K562 (cell line): ENCODE data around the gene CLNK. TPM values are rescaled to one million over a fixed set of nuclear protein-coding genes. Genes with fewer than 3 reads are reported as not detected.

ENCODE experiments used
- ATAC-seq: fragments of 200-7000 bp; cut with Tn5 transposase; 3 replicates; pipeline ENCODE4 v1.9.1; 2020; ENCODE audit warnings: moderate library complexity
- BruUV-seq: library from RNA; stranded (reverse); fragments of 400-500 nt; replicated peaks from 2 replicates; lab custom pipeline; 2021; lab: Mats Ljungman, UMichigan
- CTCF ChIA-PET: fragments of 300-600 bp; formaldehyde crosslinking; extraction: SDS; loops from one replicate; lab custom pipeline; 2021; ENCODE audit warnings: low intra/inter-chr PET ratio; lab: Yijun Ruan, JAX
- POLR2A ChIA-PET: fragments of 300-600, 350-650 bp; sonication (Branson Sonifier 250); formaldehyde crosslinking; extraction: SDS; loops from one replicate; lab custom pipeline; 2021; ENCODE audit warnings: antibody characterized with exemption, inconsistent platforms; lab: Yijun Ruan, JAX
- DNase-seq, 4 experiments: peaks; one replicate each; pipeline versions ENCODE4 v3.0.0 to v3.0.0-alpha.2; 2011 to 2018; ENCODE audit warnings: low spot score in 3 of 4, mixed read lengths in 3 of 4; ENCODE audit errors: extremely low read depth in 1 of 4
- FAIRE-seq: peaks from 2 replicates; lab custom pipeline; 2011; peaks lifted over from hg19 to GRCh38; lab: Jason Lieb, UNC
- H2AFZ ChIP-seq: 2 replicates; pipeline ENCODE4 v1.6.0; 2011; ENCODE audit warnings: low read depth, low read length, control low read depth, inconsistent platforms
- H3K27ac ChIP-seq: fragments of 200-600 bp; 3 replicates; pipeline ENCODE4 v1.8.0; 2011; ENCODE audit warnings: low read depth, mild to moderate bottlenecking, control low read depth, inconsistent platforms, low read length, moderate library complexity, mixed read lengths; ENCODE audit errors: extremely low read depth
- H3K27me3 ChIP-seq, 2 experiments: fragments of 300-600 bp in 1 of 2; 2 replicates in 1 of 2; 3 replicates in 1 of 2; pipeline versions ENCODE4 v1.6.0 to v1.8.0; 2011; ENCODE audit warnings: inconsistent platforms in 2 of 2, low read length in 2 of 2, mild to moderate bottlenecking in 1 of 2, mixed read lengths in 1 of 2, moderate library complexity in 1 of 2; ENCODE audit not compliant: control insufficient read depth in 2 of 2, insufficient read depth in 2 of 2
- H3K36me3 ChIP-seq: fragments of 300-600 bp; 3 replicates; pipeline ENCODE4 v1.8.0; 2011; ENCODE audit warnings: mild to moderate bottlenecking, low read length, inconsistent platforms; ENCODE audit not compliant: control insufficient read depth, insufficient read depth
- H3K4me1 ChIP-seq, 2 experiments: fragments of 200-600 bp in 1 of 2; replicated peaks in 1 of 2; 2 replicates in 1 of 2; 3 replicates in 1 of 2; pipeline versions ENCODE4 v1.5.1 to v1.8.0; 2011; ENCODE audit warnings: inconsistent platforms in 2 of 2, low read length in 2 of 2, mild to moderate bottlenecking in 1 of 2, mixed read lengths in 1 of 2, moderate library complexity in 1 of 2; ENCODE audit not compliant: control insufficient read depth in 2 of 2, insufficient read depth in 2 of 2
- H3K4me2 ChIP-seq: 2 replicates; pipeline ENCODE4 v1.6.1; 2011; ENCODE audit warnings: low read length, control low read depth, inconsistent platforms, mixed read lengths; ENCODE audit not compliant: insufficient read depth
- H3K4me3 ChIP-seq: fragments of 200-600 bp; sonication (generic), shearing (Covaris generic); 2 replicates; pipeline ENCODE4 v1.5.1; 2016; ENCODE audit warnings: control low read depth, inconsistent platforms
- H3K79me2 ChIP-seq: fragments of 200-600 bp; 3 replicates; pipeline ENCODE4 v1.8.0; 2011; ENCODE audit warnings: low read length, inconsistent platforms; ENCODE audit not compliant: control insufficient read depth, insufficient read depth
- H3K9ac ChIP-seq, 2 experiments: 2 replicates each; pipeline versions ENCODE4 v1.6.0 to v1.6.1; 2011; ENCODE audit warnings: low read depth in 2 of 2, low read length in 2 of 2, control low read depth in 1 of 2, inconsistent platforms in 1 of 2, mild to moderate bottlenecking in 1 of 2, mixed read lengths in 1 of 2; ENCODE audit not compliant: insufficient read depth in 1 of 2
- H3K9me1 ChIP-seq: one replicate; pipeline ENCODE4 v1.6.0; 2011; ENCODE audit warnings: inconsistent platforms, mild to moderate bottlenecking, low read length, moderate library complexity; ENCODE audit not compliant: control insufficient read depth, insufficient read depth
- H3K9me3 ChIP-seq: replicated peaks from 2 replicates; pipeline ENCODE4 v1.5.1; 2011; ENCODE audit warnings: low read depth, low read length, inconsistent platforms; ENCODE audit not compliant: control insufficient read depth, insufficient read depth
- H4K20me1 ChIP-seq: replicated peaks from 2 replicates; pipeline ENCODE4 v1.6.1; 2011; ENCODE audit warnings: low read length, inconsistent platforms, mixed read lengths; ENCODE audit not compliant: control insufficient read depth, insufficient read depth
- GATA2 ChIP-seq: sonication (generic); formaldehyde crosslinking; IDR thresholded peaks from 2 replicates; pipeline ENCODE4 v1.4.0; 2020; ENCODE audit warnings: mild to moderate bottlenecking, missing genetic modification reagents
- MTA1 ChIP-seq: fragments of 450-650 bp; IDR thresholded peaks from 2 replicates; pipeline ENCODE4 v1.6.1; 2017; ENCODE audit warnings: borderline replicate concordance
- NFYB ChIP-seq: IDR thresholded peaks from 2 replicates; pipeline ENCODE4 v1.6.1; 2011; ENCODE audit warnings: mild to moderate bottlenecking, moderate library complexity; ENCODE audit not compliant: insufficient read length; ENCODE audit errors: extremely low read depth
- RBM34 ChIP-seq: fragments of 200-400 bp; formaldehyde crosslinking; IDR thresholded peaks from 2 replicates; pipeline ENCODE4 v1.6.1; 2018; ENCODE audit warnings: low read length, borderline replicate concordance; ENCODE audit not compliant: insufficient read depth
- ZKSCAN8 ChIP-seq: fragments of 200-800 bp; sonication (Bioruptor generic); IDR thresholded peaks from 2 replicates; pipeline ENCODE4 v1.6.1; 2016; ENCODE audit warnings: missing genetic modification characterization, missing compliant biosample characterization
- WGBS: fragments of 100-300 bp; shearing (Covaris generic); methylation state at CpG from one replicate; pipeline ENCODE4 v1.1.6; 2016; ENCODE audit warnings: low coverage, mixed read lengths; ENCODE audit not compliant: insufficient coverage; ENCODE audit errors: missing lambda C conversion rate; 5-methylcytosine and 5-hydroxymethylcytosine counted together
- in situ Hi-C: fragments of 300-500 bp; cut with MboI; formaldehyde crosslinking; loops from 4 replicates; pipeline ENCODE4 v1.15.0; 2018; ENCODE audit warnings: inconsistent platforms, mixed read lengths
- intact Hi-C: fragments of 100-400 bp; cut with micrococcal nuclease; formaldehyde crosslinking; loops from 2 replicates; pipeline ENCODE4 v1.14.2; 2022
- polyA plus RNA-seq, 8 experiments: library from polyadenylated mRNA; depleted of rRNA in 4 of 8; stranded (reverse) in 5 of 8; unstranded in 3 of 8; fragments of >200 nt; fragmentation: Nextera tagmentation in 2 of 8; fragmentation: Illumina TruSeq in 1 of 8; extraction: Ambion mirVana in 2 of 8; extraction: Trizol in 1 of 8; gene quantifications; 2 replicates each; pipeline versions ENCODE4 v1.2.1 to v1.2.3, GENCODE V29; 2011 to 2014; ENCODE audit warnings: inconsistent platforms in 1 of 8, missing spikeins in 1 of 8
- total RNA-seq, 7 experiments: library from RNA; depleted of rRNA in 6 of 7; stranded (reverse); fragments of >200 nt in 6 of 7; fragmentation: Illumina TruSeq in 2 of 7; extraction: Trizol in 2 of 7; gene quantifications; 2 replicates each; pipeline versions ENCODE4 v1.2.1 to v1.2.3, GENCODE V29; 2011 to 2021; ENCODE audit warnings: low replicate concordance in 1 of 7
- TF ChIP-seq, protein P1 (sequence below): fragments of 150-350 bp; IDR thresholded peaks from 2 replicates; pipeline ENCODE4 v1.6.1; 2014; ENCODE audit warnings: low read depth, mild to moderate bottlenecking, low read length, borderline replicate concordance
- TF ChIP-seq, protein P2 (sequence below): sonication (generic); formaldehyde crosslinking; IDR thresholded peaks from 2 replicates; pipeline ENCODE4 v1.8.0; 2022; ENCODE audit warnings: mild to moderate bottlenecking, missing genetic modification reagents
- TF ChIP-seq, protein P3 (sequence below): fragments of 450-650 bp; formaldehyde crosslinking; IDR thresholded peaks from 2 replicates; pipeline ENCODE4 v1.4.0; 2022; ENCODE audit warnings: missing genetic modification characterization
- TF ChIP-seq, protein P4 (sequence below), 2 experiments: fragments of 450-650 bp; IDR thresholded peaks; 2 replicates each; pipeline ENCODE4 v1.6.1; 2018; ENCODE audit warnings: mild to moderate bottlenecking in 2 of 2, low read depth in 1 of 2; ENCODE audit not compliant: partially characterized antibody in 2 of 2

Gene CLNK
- total and polyA plus RNA-seq, 9 of the 15 experiments (the other 6 are each of a cell fraction or from before 2014, with no cell fraction given) = not detected

DNA sequence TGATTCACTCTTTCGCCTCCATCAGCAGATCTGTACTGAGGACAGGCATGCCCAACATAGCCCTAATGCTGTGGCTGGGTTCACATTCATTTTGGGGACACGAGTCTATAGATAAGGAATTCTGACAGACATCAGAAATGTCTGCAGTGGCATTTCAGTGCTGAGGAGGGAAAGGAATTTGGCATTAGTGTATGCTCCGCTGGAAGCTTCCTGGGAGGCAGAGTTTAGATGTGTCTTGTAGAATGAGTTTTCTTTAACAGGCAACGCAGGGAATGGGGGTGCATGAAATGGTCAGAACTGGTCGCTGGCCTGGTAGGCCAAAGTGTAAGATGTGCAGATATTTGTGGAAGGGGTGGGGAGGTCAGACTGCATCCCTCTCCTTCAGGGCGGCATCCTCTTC, 183.8 kb downstream of the CLNK start:
- in situ Hi-C loops = no loop called here
- H3K4me2 ChIP-seq = no peak overlapping the region
- TF ChIP-seq RBM34 (no peak), NFYB (no peak), GATA2 (CRISPR knock-in tag) (no peak), ZKSCAN8 (CRISPR knock-in tag) (no peak), MTA1 (no peak)
- TF ChIP-seq, protein P1, sequence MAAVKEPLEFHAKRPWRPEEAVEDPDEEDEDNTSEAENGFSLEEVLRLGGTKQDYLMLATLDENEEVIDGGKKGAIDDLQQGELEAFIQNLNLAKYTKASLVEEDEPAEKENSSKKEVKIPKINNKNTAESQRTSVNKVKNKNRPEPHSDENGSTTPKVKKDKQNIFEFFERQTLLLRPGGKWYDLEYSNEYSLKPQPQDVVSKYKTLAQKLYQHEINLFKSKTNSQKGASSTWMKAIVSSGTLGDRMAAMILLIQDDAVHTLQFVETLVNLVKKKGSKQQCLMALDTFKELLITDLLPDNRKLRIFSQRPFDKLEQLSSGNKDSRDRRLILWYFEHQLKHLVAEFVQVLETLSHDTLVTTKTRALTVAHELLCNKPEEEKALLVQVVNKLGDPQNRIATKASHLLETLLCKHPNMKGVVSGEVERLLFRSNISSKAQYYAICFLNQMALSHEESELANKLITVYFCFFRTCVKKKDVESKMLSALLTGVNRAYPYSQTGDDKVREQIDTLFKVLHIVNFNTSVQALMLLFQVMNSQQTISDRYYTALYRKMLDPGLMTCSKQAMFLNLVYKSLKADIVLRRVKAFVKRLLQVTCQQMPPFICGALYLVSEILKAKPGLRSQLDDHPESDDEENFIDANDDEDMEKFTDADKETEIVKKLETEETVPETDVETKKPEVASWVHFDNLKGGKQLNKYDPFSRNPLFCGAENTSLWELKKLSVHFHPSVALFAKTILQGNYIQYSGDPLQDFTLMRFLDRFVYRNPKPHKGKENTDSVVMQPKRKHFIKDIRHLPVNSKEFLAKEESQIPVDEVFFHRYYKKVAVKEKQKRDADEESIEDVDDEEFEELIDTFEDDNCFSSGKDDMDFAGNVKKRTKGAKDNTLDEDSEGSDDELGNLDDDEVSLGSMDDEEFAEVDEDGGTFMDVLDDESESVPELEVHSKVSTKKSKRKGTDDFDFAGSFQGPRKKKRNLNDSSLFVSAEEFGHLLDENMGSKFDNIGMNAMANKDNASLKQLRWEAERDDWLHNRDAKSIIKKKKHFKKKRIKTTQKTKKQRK = no peak
- TF ChIP-seq, protein P2, sequence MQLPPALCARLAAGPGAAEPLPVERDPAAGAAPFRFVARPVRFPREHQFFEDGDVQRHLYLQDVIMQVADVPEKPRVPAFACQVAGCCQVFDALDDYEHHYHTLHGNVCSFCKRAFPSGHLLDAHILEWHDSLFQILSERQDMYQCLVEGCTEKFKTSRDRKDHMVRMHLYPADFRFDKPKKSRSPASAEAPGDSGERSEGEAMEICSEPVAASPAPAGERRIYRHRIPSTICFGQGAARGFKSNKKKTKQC (CRISPR knock-in tag) = no peak
- TF ChIP-seq, protein P3, sequence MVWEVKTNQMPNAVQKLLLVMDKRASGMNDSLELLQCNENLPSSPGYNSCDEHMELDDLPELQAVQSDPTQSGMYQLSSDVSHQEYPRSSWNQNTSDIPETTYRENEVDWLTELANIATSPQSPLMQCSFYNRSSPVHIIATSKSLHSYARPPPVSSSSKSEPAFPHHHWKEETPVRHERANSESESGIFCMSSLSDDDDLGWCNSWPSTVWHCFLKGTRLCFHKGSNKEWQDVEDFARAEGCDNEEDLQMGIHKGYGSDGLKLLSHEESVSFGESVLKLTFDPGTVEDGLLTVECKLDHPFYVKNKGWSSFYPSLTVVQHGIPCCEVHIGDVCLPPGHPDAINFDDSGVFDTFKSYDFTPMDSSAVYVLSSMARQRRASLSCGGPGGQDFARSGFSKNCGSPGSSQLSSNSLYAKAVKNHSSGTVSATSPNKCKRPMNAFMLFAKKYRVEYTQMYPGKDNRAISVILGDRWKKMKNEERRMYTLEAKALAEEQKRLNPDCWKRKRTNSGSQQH (CRISPR knock-in tag) = no peak
- TF ChIP-seq, protein P4, sequence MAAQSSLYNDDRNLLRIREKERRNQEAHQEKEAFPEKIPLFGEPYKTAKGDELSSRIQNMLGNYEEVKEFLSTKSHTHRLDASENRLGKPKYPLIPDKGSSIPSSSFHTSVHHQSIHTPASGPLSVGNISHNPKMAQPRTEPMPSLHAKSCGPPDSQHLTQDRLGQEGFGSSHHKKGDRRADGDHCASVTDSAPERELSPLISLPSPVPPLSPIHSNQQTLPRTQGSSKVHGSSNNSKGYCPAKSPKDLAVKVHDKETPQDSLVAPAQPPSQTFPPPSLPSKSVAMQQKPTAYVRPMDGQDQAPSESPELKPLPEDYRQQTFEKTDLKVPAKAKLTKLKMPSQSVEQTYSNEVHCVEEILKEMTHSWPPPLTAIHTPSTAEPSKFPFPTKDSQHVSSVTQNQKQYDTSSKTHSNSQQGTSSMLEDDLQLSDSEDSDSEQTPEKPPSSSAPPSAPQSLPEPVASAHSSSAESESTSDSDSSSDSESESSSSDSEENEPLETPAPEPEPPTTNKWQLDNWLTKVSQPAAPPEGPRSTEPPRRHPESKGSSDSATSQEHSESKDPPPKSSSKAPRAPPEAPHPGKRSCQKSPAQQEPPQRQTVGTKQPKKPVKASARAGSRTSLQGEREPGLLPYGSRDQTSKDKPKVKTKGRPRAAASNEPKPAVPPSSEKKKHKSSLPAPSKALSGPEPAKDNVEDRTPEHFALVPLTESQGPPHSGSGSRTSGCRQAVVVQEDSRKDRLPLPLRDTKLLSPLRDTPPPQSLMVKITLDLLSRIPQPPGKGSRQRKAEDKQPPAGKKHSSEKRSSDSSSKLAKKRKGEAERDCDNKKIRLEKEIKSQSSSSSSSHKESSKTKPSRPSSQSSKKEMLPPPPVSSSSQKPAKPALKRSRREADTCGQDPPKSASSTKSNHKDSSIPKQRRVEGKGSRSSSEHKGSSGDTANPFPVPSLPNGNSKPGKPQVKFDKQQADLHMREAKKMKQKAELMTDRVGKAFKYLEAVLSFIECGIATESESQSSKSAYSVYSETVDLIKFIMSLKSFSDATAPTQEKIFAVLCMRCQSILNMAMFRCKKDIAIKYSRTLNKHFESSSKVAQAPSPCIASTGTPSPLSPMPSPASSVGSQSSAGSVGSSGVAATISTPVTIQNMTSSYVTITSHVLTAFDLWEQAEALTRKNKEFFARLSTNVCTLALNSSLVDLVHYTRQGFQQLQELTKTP (IDR thresholded peaks at IDR 0.05; ENCODE audit: low read depth in 1 of 2, partially characterized antibody in 2 of 2) = no peak

More for the DNA sequence above, 183.8 kb downstream of the CLNK start:
- Histone ChIP-seq H3K9ac (no peak overlapping the region), H3K4me1 (peaks cover 0 to 12% of the 10 kb centered on the region in 2 experiments; a peak in 3 of 5 replicates), H3K79me2 (no peaks in the 10 kb centered on the region), H2AFZ (no peak overlapping the region), H3K9me3 (no peaks in the 10 kb centered on the region), H3K36me3 (no peaks in the 10 kb centered on the region), H3K27me3 (peaks cover 8 to 17% of the 10 kb centered on the region in 2 experiments; a peak in 3 of 5 replicates), H3K4me3 (no peak overlapping the region), H4K20me1 (no peaks in the 10 kb centered on the region), H3K9me1 (no peaks in the 10 kb centered on the region), H3K27ac (no peak overlapping the region)
- CTCF ChIA-PET = no interaction called here
- 22% methylated on average over 6 of the region's 6 CpGs for WGBS
- DNase-seq (no peak), FAIRE-seq (no peak), ATAC-seq (no peak)
- POLR2A ChIA-PET = no interaction called here
- intact Hi-C loops = no loop called here
- BruUV-seq = no TSS peak
